Heart right ventricle (tissue), 16 donors: Measurements from ENCODE around the gene DDAH1. TPM values are rescaled to one million over a fixed set of nuclear protein-coding genes. Genes with fewer than 3 reads are reported as not detected.

ENCODE experiments used
- ATAC-seq, 8 donors: fragments of 200-7000 bp; cut with Tn5 transposase; one replicate each; pipeline ENCODE4 v1.9.1; 2020; ENCODE audit warnings: mild to moderate bottlenecking in 8 of 8, moderate library complexity in 8 of 8, moderate number of reproducible peaks in 1 of 8
- DNase-seq, 2 donors: peaks; one replicate each; pipeline ENCODE4 v3.0.0-alpha.2; 2020
- H3K27ac ChIP-seq, 10 donors: fragments of 200-600 bp; sonication (generic) in 2 of 10; one replicate each; pipeline versions ENCODE4 v1.5.0 to v1.8.0; 2020 to 2022; ENCODE audit warnings: mild to moderate bottlenecking in 3 of 10
- H3K27me3 ChIP-seq, 7 donors: fragments of 200-600 bp; one replicate each; pipeline ENCODE4 v1.8.0; 2021 to 2022; ENCODE audit warnings: mild to moderate bottlenecking in 2 of 7
- H3K36me3 ChIP-seq, 9 donors: fragments of 200-600 bp; sonication (generic) in 1 of 9; one replicate each; pipeline versions ENCODE4 v1.5.0 to v1.8.0; 2020 to 2022; ENCODE audit warnings: mild to moderate bottlenecking in 2 of 9
- H3K4me1 ChIP-seq, 9 donors: fragments of 200-600 bp; sonication (generic) in 1 of 9; one replicate each; pipeline versions ENCODE4 v1.5.0 to v1.8.0; 2020 to 2022; ENCODE audit warnings: mild to moderate bottlenecking in 4 of 9
- H3K4me3 ChIP-seq, 10 donors: fragments of 200-600 bp; sonication (generic) in 2 of 10; one replicate each; pipeline versions ENCODE4 v1.5.0 to v1.8.0; 2020 to 2022; ENCODE audit warnings: mild to moderate bottlenecking in 7 of 10, moderate library complexity in 2 of 10
- H3K9me3 ChIP-seq, 11 donors: fragments of 200-600 bp in 10 of 11; sonication (generic) in 2 of 11; one replicate each; pipeline versions ENCODE4 v1.5.0 to v1.8.0; 2013 to 2022; ENCODE audit warnings: mild to moderate bottlenecking in 2 of 11, control low read depth in 1 of 11, moderate library complexity in 1 of 11
- WGBS, 2 donors: extraction: QIAGEN DNeasy Blood & Tissue Kit; methylation state at CpG; one replicate each; pipeline ENCODE4 v1.1.7; 2013; ENCODE audit warnings: inconsistent platforms in 1 of 2; 5-methylcytosine and 5-hydroxymethylcytosine counted together
- intact Hi-C, 10 donors: fragments of 100-400 bp; cut with DNase I; formaldehyde crosslinking; loops; one replicate each; pipeline versions ENCODE4 v1.11.1 to v1.14.2; 2022
- polyA plus RNA-seq, 2 donors: library from polyadenylated mRNA; stranded (reverse); fragments of 200-250 nt; gene quantifications; one replicate each; pipeline ENCODE4 v1.2.3, GENCODE V29; 2013
- total RNA-seq, 10 donors: library from RNA; stranded (reverse); fragmentation: NEBNext Ultra II Directional in 3 of 10; extraction: Animal tissue kit (Norgen Biotek cat#: 25700) in 3 of 10; gene quantifications; one replicate each; pipeline versions ENCODE4 v1.2.1 to v1.2.4, GENCODE V29; 2021 to 2023
- TF ChIP-seq, protein P1 (sequence below), 9 donors: fragments of 200-600 bp; sonication (generic) in 2 of 9; IDR thresholded peaks; one replicate each; pipeline versions ENCODE4 v1.5.0 to v1.8.0; 2021 to 2022; ENCODE audit warnings: antibody characterized with exemption in 9 of 9, mild to moderate bottlenecking in 5 of 9, moderate library complexity in 1 of 9
- donor health status: Arrhythmogenic right ventricular cardiomyopathy.
- donor health status: ischemic (EF 13 %, LVEDD 7.1; RV severe dilation, severe dysfunction).
- donor health status: healthy with polysubstance abuse.
- donor health status: DM: no; HTN: yes; CAD: no.
- donor health status: DM: no; HTN: no; CAD: no.
- donor health status: ischemic (EF 25% LVEDD 6.9; RV normal size, moderate dysfunction).
- donor health status: ischemic (EF 25% LVEDD 5.7; RV mildly dilated, moderate dysfunction).
- donor health status: healthy.
- donor health status: DM: yes; HTN: yes; CAD: no.
- donor health status: Ischemic cardiomyopathy.
- donor health status: ischemic (EF 35%, LVEDD 5.7; RV mildly dilated, moderate dysfunction).
- donor health status: nonischemic (EF 11% LVEDD 7.7; RV severe dilation, severe dysfunction).
- donor health status: DM: yes; HTN: yes; CAD: no.
- donor health status: PGD.
- donor health status: ischemic (EF 29% LVEDD 5.4; RV normal size, mild dysfunction).
- donor health status: nonischemic (EF 23%, LVEDD 6.1; RV moderate dilation, normal function).

The DDAH1 gene
- total and polyA plus RNA-seq, 12 donors = 2.7 to 29.0 (median 16.6) TPM

GRCh38 chr1:85297855-85298629, 166.9 kb downstream of the DDAH1 start:
- peaks cover 0 to 26% (median 13%) of the 10 kb centered on the region in 9 donors for H3K4me1 ChIP-seq
- WGBS, 2 donors = 43 to 57% methylated on average over 11 of the region's 11 CpGs
- TF ChIP-seq, protein P1, sequence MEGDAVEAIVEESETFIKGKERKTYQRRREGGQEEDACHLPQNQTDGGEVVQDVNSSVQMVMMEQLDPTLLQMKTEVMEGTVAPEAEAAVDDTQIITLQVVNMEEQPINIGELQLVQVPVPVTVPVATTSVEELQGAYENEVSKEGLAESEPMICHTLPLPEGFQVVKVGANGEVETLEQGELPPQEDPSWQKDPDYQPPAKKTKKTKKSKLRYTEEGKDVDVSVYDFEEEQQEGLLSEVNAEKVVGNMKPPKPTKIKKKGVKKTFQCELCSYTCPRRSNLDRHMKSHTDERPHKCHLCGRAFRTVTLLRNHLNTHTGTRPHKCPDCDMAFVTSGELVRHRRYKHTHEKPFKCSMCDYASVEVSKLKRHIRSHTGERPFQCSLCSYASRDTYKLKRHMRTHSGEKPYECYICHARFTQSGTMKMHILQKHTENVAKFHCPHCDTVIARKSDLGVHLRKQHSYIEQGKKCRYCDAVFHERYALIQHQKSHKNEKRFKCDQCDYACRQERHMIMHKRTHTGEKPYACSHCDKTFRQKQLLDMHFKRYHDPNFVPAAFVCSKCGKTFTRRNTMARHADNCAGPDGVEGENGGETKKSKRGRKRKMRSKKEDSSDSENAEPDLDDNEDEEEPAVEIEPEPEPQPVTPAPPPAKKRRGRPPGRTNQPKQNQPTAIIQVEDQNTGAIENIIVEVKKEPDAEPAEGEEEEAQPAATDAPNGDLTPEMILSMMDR (IDR thresholded peaks at IDR 0.05) = no peak
- peak overlapping the region in 9 of 10 donors; percentile 27 to 73 (median 60) for H3K27ac ChIP-seq
- peak overlapping the region in 4 of 10 donors; percentile 3 to 18 (median 14) for H3K4me3 ChIP-seq
- intact Hi-C loops = loop anchor here in 1 of 10 donors (1.0 kb wide), 1 partner anchor 22 kb away; the partner anchor contains the start of gene BCL10
- H3K36me3 ChIP-seq = no peaks in the 10 kb centered on the region
- H3K9me3 ChIP-seq = no peaks in the 10 kb centered on the region
- DNase-seq (peak in 1 of 2 donors; percentile 89), ATAC-seq (peak; percentile 82 to 97 (median 88))
- H3K27me3 ChIP-seq = no peaks in the 10 kb centered on the region

DNA sequence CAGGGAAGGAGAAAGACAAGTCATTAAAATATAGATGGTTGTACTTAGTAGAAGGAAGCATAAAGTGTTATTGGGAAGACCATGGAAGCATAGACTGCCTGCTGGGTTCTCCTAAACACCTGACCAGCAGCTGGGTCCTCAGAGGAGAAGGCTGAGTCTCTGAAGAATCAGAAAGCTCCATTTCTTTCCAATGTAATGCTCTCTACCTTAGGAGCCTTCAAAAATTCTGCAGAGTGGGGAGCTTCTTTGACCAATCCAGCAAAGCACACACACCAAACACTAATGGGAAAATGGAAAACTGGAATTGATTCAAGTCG, 167.5 kb downstream of the DDAH1 start:
- no peaks in the 10 kb centered on the region for H3K9me3 ChIP-seq
- H3K4me3 ChIP-seq = peak overlapping the region in 4 of 10 donors; percentile 3 to 18 (median 14)
- H3K36me3 ChIP-seq = no peaks in the 10 kb centered on the region
- WGBS, 2 donors = 38 to 66% methylated on average over 1 of the region's 1 CpG
- peaks cover 0 to 26% (median 13%) of the 10 kb centered on the region in 9 donors for H3K4me1 ChIP-seq
- TF ChIP-seq, protein P1 (IDR thresholded peaks at IDR 0.05) = no peak
- H3K27ac ChIP-seq = peak overlapping the region in 8 of 10 donors; percentile 35 to 73 (median 48)
- no peak for ATAC-seq
- intact Hi-C loops = loop anchor here in 1 of 10 donors (1.0 kb wide), 1 partner anchor 21 kb away; the partner anchor contains the start of gene BCL10
- H3K27me3 ChIP-seq = no peaks in the 10 kb centered on the region
- no peak for DNase-seq

- peak overlapping the region in 5 of 10 donors; percentile 42 to 73 (median 57) for H3K27ac ChIP-seq
- WGBS, 2 donors = 57 to 78% methylated on average over 1 of the region's 1 CpG
Measured at GRCh38 chr1:85296980-85297379, 168.0 kb downstream of the DDAH1 start.

GRCh38 chr1:85295654-85296053, 169.3 kb downstream of the DDAH1 start:
- DNase-seq (no peak), ATAC-seq (no peak)
- Histone ChIP-seq H3K4me3 (no peak overlapping the region), H3K9me3 (no peaks in the 10 kb centered on the region), H3K27ac (no peak overlapping the region), H3K36me3 (no peaks in the 10 kb centered on the region), H3K4me1 (peaks cover 0 to 26% (median 13%) of the 10 kb centered on the region in 9 donors), H3K27me3 (no peaks in the 10 kb centered on the region)
- TF ChIP-seq, protein P1 (IDR thresholded peaks at IDR 0.05) = no peak
- intact Hi-C loops = no loop called here
- WGBS, 2 donors = 75 to 92% methylated on average over 4 of the region's 4 CpGs

More at GRCh38 chr1:85296980-85297379, 168.0 kb downstream of the DDAH1 start:
- H3K27me3 ChIP-seq = no peaks in the 10 kb centered on the region
- no peak for DNase-seq
- ATAC-seq = no peak
- intact Hi-C loops = loop anchor here in 1 of 10 donors (1.0 kb wide), 1 partner anchor 21 kb away; the partner anchor contains the start of gene BCL10
- no peak overlapping the region for H3K4me3 ChIP-seq
- TF ChIP-seq, protein P1 (IDR thresholded peaks at IDR 0.05) = no peak
- H3K9me3 ChIP-seq = no peaks in the 10 kb centered on the region
- no peaks in the 10 kb centered on the region for H3K36me3 ChIP-seq
- H3K4me1 ChIP-seq = peaks cover 0 to 26% (median 13%) of the 10 kb centered on the region in 9 donors
